GM10248 (cell line): ENCODE measurements around the gene MYO3A.

ENCODE experiments used
- CTCF ChIA-PET: fragments of 300-600 bp; sonication (Branson Sonifier 250); formaldehyde crosslinking; extraction: SDS; loops from one replicate; lab custom pipeline; 2021; ENCODE audit warnings: antibody characterized with exemption; lab: Yijun Ruan, JAX
- POLR2A ChIA-PET: fragments of 350-650 bp; sonication (Branson Sonifier 250); formaldehyde crosslinking; extraction: SDS; loops from one replicate; lab custom pipeline; 2020; ENCODE audit warnings: antibody characterized with exemption; lab: Yijun Ruan, JAX
- DNase-seq: peaks from one replicate; pipeline ENCODE4 v3.0.0; 2012; ENCODE audit errors: extremely low spot score
- TF ChIP-seq, protein P1 (sequence below): IDR thresholded peaks from 2 replicates; pipeline ENCODE4 v1.5.1; 2012; ENCODE audit warnings: mild to moderate bottlenecking, low read depth; ENCODE audit errors: extremely low read depth, missing control alignments, control extremely low read depth

Gene MYO3A

DNA sequence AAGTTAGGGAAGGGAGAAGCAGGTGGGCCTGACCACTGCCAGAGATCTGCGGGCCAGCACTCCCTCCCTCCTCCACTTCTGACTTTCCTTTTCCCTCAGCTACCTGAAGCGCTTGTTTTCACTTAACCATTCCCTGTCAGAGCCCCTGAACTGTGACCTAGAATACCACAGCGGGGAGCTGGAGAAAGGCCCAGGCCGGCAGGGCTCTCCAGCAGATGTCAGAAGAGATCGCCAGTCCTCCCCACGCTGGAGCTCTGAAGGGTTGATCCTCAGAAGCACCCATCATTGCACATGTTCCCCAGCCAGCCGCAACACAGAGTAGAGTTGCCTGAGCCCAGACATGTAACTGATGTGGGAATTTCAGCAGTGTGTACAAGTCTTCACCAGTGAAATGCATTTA, 238.1 kb downstream of the MYO3A start:
- ChIA-PET POLR2A (no interaction called here), CTCF (interaction anchor here (0.8 to 0.9 kb wide), 2 partner anchors 10 to 22 kb away, joined by 3 read pairs; no protein-coding TSS in a partner anchor)
- DNase-seq: no peak
- TF ChIP-seq, protein P1, sequence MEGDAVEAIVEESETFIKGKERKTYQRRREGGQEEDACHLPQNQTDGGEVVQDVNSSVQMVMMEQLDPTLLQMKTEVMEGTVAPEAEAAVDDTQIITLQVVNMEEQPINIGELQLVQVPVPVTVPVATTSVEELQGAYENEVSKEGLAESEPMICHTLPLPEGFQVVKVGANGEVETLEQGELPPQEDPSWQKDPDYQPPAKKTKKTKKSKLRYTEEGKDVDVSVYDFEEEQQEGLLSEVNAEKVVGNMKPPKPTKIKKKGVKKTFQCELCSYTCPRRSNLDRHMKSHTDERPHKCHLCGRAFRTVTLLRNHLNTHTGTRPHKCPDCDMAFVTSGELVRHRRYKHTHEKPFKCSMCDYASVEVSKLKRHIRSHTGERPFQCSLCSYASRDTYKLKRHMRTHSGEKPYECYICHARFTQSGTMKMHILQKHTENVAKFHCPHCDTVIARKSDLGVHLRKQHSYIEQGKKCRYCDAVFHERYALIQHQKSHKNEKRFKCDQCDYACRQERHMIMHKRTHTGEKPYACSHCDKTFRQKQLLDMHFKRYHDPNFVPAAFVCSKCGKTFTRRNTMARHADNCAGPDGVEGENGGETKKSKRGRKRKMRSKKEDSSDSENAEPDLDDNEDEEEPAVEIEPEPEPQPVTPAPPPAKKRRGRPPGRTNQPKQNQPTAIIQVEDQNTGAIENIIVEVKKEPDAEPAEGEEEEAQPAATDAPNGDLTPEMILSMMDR: no peak

DNA sequence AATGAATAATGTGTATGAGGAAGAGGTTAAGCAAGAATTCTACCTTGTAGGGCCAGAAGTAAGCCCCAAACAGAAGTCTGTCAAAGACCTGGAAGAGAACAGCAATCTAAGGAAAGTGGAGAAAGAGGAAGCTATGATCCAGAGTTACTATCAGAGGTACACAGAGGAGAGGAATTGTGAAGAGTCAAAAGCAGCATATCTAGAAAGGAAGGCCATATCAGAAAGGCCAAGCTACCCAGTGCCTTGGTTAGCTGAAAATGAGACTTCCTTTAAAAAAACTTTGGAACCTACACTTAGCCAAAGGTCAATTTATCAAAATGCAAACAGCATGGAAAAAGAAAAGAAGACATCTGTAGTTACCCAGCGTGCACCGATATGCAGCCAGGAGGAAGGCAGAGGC, 239.8 kb downstream of the MYO3A start:
- TF ChIP-seq, protein P1: no peak
- ChIA-PET POLR2A (no interaction called here), CTCF (no interaction called here)
- DNase-seq: no peak

DNA sequence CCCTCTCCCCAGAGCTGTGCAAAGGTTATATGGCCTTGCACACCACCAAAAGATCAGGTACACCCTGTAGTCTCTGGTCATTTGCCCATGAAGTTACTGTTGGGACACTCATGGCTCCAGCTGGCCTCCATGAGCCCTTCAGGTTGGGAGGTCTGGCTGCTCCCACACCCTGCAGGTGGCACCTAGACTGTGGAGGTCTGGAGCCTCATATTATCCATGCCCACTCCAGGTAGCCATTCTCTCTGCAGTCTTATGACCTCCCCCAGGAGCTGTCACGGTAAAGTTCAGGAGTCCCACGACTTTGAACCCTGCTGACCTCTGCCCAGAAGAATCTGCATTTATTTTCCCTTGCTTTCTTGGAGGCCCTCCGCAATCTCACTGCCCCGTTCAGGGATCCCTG, 243.3 kb downstream of the MYO3A start:
- POLR2A ChIA-PET: no interaction called here

DNA sequence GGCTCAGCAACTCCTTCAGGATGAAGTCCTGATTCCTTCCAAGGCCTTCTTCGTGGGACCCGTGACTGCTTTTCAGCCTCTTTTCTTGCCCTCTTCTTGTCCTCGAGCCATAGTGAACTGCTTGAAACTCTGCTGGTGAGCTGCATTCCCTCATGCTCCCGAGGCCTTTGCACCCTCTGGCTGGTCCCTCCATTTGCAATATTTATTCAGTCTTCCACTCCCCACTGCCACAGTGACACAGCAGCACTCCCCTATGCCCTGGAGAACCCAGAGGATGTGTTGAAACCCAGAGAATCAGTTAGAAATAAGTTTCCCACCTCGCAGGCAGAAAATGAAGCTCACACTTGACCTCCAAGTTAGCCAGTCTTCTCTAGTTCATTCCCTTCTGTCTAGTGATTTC, 260.2 kb downstream of the MYO3A start:
- ChIA-PET POLR2A (no interaction called here), CTCF (interaction anchor here (0.9 to 1.7 kb wide), 4 partner anchors 10 to 43 kb away, joined by 3 read pairs; no protein-coding TSS in a partner anchor)
- TF ChIP-seq, protein P1: no peak
- DNase-seq: no peak

More for the DNA sequence above, 243.3 kb downstream of the MYO3A start:
- CTCF ChIA-PET: interaction anchor here (1.0 kb wide), 1 partner anchor 14 kb away, joined by 3 read pairs; no protein-coding TSS in a partner anchor
- no peak for DNase-seq
- TF ChIP-seq, protein P1: no peak

DNA sequence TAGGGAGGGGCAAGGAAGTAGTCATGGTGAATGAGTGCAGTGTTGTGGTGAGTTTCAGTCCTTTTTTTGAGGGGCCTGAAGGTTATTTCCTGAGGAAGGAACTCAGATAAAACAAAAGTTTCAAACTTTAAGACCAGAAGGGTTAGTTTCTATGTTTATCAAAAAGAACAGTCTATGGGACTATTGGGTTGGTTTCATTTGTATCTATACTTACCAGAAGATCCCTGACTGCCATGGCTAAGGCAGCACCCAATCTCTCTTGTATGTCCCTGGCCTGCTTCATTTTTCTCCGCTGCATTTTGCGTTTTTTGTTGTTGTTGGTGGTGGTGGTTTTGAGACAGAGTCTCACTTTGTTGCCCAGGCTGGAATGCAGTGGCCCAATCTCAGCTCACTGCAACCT, 263.2 kb downstream of the MYO3A start:
- DNase-seq: no peak
- CTCF ChIA-PET: no interaction called here

DNA sequence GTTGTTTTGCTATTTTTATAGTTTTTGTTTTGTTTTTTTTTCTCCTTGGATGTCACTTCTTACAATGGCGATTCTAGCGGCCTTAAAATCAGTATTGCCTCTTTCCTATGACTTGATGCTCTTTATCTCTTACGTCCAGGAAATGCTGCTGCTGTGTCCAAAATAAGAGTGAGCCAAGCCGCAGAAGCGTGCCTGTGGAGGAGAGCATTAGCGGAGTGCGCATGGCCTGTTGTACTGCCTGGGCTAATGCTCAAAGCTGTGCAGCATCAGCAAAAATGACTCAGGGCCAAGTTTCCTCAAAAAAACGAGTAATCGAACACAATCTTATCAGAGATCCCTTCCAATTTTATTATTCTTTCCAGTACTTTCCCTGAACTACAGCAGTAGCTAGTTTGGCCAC, 264.1 kb downstream of the MYO3A start:
- DNase-seq: no peak
- TF ChIP-seq, protein P1: no peak
- ChIA-PET CTCF (no interaction called here), POLR2A (no interaction called here)

More for the DNA sequence above, 263.2 kb downstream of the MYO3A start:
- TF ChIP-seq, protein P1: no peak
- POLR2A ChIA-PET: no interaction called here
